Stimulated activated CD8-positive, alpha-beta memory T cell treated with anti-CD3 and anti-CD28 coated beads, Interleukin-7, amount 100 ng/mL, for 1 hour (primary cell): ENCODE measurements around the gene RPP21.

Experiments used
- DNase-seq, 2 donors: peaks; one replicate each; pipeline ENCODE4 v3.0.0-alpha.2; 2020; ENCODE audit warnings: low read depth in 2 of 2

RPP21 gene

DNA sequence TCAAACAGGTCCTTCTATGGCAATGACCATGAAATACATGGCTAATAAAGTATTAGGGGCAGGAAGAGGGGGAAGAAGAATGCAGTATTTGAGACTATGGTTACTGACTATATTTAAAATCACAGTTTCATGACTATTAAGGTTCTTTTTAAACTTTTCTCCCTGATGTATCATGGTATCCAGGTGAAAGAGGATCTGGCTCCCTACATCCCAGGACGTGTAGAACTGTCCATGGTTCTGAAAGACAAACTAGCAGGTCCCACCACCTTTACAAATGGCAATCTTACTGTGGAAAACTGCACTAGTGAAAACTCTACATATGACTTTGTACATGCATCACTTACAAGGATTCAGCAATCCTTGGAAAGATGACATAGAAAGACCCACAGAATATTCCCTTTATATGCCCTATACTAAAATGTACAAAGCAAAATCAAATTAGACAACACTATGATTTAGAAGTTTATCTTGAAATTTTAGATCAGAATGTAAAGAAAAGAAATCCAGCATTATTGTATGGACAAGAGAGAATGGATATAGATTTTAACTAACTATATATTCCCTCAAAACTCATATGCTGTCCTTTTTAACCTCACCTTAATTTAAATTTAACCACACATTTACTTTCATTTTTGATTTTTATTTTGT is 33.5 kb downstream of the RPP21 start:
- no peak for DNase-seq

DNA sequence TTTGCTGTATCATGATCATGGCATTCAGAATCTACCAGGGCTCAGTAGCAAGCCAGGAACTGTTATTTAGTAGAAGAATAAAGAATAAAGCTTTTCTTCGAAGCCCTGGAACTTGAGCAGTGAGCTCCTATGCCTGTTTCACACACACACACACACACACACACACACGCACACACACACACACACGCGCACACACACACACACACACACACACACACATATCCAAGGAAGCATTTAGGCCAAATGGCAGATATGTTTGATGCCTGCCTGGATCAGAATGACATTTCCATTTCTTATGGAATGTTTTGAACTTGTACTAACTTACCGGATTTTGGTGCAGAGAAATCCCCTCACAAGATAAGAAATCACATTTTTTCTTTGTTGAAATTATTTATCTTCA is 35.5 kb downstream of the RPP21 start:
- no peak for DNase-seq

DNA sequence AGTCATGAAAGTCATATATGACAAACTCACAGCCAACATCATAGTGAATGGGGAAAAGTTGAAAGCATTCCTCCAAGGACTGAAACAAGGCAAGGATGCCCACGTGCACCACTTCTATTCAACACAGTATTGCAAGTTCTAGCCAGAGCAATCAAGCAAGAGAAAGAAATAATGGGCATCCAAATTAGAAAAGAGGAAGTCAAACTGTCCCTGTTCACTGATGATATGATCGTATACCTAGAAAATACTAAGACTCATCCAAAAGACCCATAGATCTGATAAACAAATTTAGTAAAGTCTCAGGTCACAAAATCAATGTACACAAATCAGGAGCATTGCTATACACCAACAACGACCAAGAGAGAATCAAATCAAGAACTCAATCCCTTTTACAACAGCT is 41.2 kb downstream of the RPP21 start:
- DNase-seq, result no peak

DNA sequence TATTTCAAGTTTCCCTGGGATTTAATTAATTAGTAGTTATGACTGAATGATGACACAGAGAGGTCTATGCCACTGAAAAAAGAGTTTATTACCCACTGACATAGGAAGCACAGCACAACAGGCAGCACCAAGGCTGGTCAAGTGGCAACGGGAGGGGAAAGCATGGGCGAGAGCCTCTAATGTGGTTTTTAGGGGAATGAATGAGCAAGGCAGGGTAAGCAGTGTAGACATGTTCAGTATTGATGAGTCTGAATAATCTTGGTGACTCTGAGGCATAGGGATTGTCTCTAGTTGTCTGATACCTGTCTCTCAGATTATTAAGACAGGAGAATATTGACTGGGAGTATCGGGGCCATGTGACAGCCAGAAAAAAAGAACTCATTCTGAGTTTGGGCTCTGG is 46.3 kb downstream of the RPP21 start:
- DNase-seq, result no peak

DNA sequence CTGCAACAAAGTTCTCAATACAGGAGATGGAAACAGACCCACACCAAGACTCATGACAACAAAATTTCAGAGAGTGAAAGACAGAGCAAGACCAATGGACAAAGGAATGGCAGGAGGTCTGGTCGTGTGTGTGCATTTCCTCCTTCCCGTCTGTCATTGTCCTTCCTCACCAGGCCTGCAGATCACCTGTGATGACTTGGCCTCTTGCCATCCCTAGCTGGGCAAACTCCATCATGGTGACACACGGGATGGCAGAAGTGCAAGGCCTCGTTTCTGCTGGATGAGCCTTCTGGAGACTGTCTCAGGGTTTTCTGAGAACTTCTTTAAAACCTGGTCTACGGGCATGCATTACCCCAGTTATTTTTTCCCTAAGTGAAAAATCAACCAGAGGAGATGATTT is 49.2 kb downstream of the RPP21 start:
- no peak for DNase-seq
